HTERT RPE-1 (cell line): ENCODE results near the gene ARHGDIB.

Experiments
- in situ Hi-C: fragments of 300-500 bp; cut with MboI; formaldehyde crosslinking; loops from 4 replicates; pipeline ENCODE4 v1.14.3; 2020; ENCODE audit warnings: low sequenced_read_pairs

The ARHGDIB gene

GRCh38 chr12:14934511-14934910 lies 26.9 kb downstream of the ARHGDIB start:
- in situ Hi-C loops, result no loop called here

- in situ Hi-C loops, result no loop called here
Observed at GRCh38 chr12:14931791-14932560, 29.4 kb downstream of the ARHGDIB start.

DNA sequence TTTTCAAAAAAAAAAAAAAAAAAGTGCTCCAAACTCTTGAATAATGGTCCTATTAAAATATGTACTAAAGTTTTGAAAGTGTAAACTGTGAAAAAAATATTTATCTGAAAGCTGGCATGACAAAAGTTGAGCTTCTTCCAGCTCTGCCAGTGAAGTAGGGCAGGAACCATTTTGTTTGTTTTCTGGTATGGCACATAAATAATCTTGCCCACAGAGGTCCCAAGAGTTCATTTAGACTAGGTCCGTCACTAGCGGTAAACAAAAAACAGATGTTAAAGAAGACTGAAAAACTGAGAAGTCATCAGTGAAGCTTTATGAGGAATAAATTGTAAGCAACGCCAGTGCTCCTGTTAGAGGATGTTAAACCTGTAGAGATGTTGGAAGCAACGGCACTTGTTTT lies 30.0 kb downstream of the ARHGDIB start:
- in situ Hi-C loops, result no loop called here

DNA sequence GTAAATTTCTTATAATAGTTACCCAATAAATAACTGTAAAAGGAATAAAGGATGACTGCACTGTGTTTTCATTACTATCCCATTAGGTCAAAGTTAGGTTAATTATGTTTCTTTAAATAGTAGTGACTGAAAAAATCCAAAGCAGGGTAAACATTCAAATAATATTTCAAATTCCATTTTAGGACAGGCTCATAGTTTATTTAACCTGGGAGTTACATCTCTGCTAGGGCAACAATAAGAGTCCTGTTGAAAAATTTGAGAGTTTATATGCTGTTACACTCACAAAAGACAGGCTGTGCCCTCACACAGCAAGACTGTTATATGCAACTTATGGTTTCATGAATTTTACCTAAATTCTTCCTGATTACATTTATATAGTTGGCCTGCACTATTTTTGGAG lies 31.1 kb downstream of the ARHGDIB start:
- in situ Hi-C loops, result no loop called here

DNA sequence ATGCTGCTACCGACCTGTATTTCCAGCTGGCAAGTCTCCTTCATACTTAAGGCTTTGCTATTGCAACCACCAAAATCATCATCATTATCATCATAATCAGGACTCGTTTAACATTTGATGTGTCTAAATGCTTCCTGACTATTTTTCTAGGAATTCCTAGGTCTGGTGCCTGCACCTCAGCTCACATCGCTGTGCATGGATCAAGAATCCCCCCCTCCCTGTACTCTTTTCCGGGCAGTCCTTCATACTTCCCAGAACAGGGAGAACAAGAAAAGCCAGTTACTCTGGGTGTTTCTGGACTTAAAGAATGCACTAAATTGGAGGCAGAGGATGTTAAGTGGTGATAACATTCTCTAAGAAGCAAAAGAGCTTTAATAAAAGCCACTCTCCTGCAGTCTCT lies 32.5 kb downstream of the ARHGDIB start:
- in situ Hi-C loops, result no loop called here

GRCh38 chr12:14927267-14927666 lies 34.1 kb downstream of the ARHGDIB start:
- in situ Hi-C loops, result no loop called here

GRCh38 chr12:14924541-14924940 lies 36.9 kb downstream of the ARHGDIB start:
- in situ Hi-C loops, result no loop called here

GRCh38 chr12:14923944-14924343 lies 37.5 kb downstream of the ARHGDIB start:
- in situ Hi-C loops, result no loop called here

DNA sequence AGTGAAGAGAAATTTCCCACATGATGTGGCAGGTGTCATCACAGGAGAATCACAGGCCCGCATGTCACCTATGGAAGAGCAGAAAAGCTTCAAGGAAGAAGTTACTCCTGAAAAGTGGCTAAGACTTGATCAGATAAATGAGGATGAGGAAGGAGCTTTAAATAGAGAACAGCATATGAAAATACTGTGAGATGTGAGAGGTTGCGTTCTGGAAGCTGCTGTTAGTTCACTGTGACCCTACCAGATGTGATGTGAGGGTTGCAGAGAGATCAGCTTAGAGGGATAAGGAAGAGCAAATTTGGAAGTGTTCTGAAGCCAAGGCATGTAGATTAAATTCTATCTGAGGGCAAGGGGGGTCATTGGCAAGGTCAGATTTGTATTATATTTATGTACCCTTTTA lies 40.2 kb downstream of the ARHGDIB start:
- in situ Hi-C loops, result no loop called here

GRCh38 chr12:14920475-14921126 lies 40.8 kb downstream of the ARHGDIB start:
- in situ Hi-C loops, result no loop called here

- in situ Hi-C loops, result no loop called here
Observed at GRCh38 chr12:14919455-14919854, 41.9 kb downstream of the ARHGDIB start.

GRCh38 chr12:14915736-14916135 lies 45.7 kb downstream of the ARHGDIB start:
- in situ Hi-C loops, result no loop called here

DNA sequence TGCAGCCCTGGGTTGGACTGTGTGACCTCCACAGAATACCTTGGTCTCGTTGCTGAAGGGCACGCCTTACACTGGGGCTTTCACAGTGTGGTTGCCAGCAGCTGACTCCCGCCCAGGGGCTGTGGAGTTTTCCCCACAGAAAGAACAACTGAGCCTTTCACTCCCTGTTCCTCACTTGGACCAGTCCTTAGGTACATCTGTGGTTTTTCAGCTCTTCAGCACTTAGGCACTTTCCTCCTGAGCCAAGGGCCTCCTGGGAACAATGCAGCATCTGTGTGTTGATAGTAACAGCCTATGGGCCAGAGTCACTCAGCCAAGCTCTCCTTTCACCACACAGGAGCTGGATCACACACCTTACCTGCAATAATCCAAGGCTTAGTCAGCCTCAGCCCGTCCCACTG lies 48.0 kb downstream of the ARHGDIB start:
- in situ Hi-C loops, result no loop called here

DNA sequence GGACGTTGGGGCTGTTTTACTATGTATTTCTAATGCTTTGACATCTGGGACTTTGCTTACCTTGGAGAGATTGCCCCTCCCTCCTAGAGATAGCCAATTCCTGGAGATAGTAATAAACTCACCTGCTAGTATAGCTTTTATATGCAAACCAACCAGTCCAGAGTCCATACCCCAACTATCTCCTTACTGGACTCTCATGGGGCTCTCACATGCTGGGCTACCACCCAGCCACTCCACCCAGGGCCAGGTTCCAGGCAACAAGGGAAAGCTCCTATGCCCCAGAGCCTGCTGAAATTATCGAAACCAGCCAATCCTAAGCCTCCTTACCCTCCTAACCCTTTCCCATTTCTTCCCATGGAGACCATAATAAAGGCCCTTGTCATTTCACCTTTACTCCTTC lies 50.3 kb downstream of the ARHGDIB start:
- in situ Hi-C loops, result no loop called here

- in situ Hi-C loops, result no loop called here
Observed at GRCh38 chr12:14910090-14910915, 51.1 kb downstream of the ARHGDIB start.

DNA sequence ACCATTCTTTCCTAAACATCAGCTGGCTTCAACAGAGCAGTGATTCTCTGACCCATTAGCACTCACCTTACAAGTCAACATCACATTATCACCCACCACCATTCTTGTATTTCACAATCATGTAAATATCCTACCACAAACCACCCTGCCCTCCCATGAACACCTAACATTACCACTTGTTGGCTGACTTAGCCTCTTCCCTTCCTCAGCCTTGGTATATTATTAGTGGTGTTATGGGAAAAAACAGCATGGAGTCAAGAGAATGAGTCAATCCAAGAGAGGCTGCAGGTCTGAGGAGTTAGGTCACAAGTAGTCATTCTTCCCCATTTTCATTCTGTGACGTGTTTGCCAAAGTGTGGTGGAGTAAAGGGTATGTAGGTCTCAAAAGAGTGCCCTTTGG lies 53.4 kb downstream of the ARHGDIB start:
- in situ Hi-C loops, result no loop called here

DNA sequence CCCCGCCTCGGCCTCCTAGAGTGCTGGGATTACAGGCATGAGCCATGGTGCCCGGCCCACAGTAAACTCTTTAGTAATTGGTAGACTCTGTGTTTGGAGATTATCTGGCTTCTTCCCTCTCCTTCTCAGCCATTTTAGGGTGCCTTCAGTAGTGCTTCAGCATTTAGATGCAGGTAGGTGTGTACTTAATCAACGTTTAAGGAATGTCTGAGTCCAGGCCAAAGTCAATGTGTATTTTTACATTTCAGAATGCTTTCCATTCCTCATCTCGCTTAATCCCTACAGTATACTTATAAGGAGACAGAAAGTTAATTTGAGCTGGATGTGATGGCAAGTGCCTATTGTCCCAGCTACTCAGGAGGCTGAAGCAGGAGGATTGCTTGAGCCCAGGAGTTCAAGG lies 55.3 kb downstream of the ARHGDIB start:
- in situ Hi-C loops, result no loop called here

DNA sequence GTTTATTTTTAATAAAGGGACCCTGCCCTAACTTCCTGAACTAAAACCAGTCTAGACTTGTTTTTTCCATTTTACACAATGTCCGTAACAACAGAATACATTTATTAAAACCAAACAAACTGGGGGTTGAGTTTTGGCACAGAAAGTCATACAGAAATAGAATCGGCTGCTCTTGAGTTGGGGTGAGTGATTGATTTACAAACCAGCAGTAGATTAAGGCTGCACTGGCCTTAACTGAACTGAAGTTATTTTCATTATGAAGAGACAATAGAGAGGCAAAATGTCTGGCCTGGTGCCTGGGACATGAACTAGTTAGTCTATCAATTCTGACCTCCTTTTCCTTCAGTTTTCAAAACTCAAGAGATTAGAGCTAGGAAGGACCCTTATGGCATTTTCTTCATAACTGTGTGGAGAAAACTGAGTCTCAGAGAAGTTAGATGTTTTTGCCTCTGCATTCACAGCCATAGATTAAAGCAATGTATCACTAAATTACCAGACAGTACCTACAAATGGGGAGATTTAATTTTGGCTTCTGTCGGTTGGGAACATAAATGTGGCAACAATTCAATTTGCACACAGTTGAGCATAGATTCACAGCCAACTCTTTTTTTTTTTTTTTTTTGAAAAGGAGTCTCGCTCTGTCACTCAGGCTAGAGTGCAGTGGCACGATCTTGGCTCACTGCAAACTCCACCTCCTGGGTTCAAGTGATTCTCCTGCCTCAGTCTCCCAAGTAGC lies 56.0 kb downstream of the ARHGDIB start:
- in situ Hi-C loops, result no loop called here

DNA sequence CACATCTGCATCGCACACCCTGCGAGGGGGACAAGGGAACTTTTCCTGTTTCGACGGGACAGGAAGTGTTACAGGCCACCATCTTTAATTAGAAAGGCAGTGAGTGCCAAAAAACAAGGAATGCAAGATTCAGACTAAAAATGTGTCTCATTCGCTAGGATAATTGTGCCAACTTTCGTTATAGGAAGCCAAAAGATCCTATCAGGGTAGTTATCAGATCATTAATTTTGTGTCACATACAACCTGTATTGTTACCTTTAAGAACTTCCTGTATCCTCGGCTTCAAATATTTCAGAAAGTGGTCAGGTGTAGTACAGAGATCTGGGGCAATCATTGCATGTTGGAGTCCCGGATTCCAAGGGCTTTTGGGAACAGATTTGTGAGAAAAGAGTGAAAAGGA lies 56.5 kb downstream of the ARHGDIB start:
- in situ Hi-C loops, result no loop called here

GRCh38 chr12:14903386-14904098 lies 57.9 kb downstream of the ARHGDIB start:
- in situ Hi-C loops, result no loop called here
